Stimulated activated naive CD8-positive, alpha-beta T cell treated with anti-CD3 and anti-CD28 coated beads, Interleukin-15, Interleukin-2, amounts not matched to agents 100 U/mL and 50 U/mL, for 24 hours (primary cell): Measurements from ENCODE around the gene OSGEPL1.
"Not testable (repeated sequence)": the region's sequence is repeated elsewhere in the genome, so short reads cannot be mapped to it uniquely, and the experiment has no call there.

Source experiments
- ATAC-seq: fragments of 150-1000 bp; cut with Tn5 transposase; one replicate; pipeline ENCODE4 v1.10.0; 2021
- DNase-seq: peaks from one replicate; pipeline ENCODE4 v3.0.0; 2021

OSGEPL1 gene, protein sequence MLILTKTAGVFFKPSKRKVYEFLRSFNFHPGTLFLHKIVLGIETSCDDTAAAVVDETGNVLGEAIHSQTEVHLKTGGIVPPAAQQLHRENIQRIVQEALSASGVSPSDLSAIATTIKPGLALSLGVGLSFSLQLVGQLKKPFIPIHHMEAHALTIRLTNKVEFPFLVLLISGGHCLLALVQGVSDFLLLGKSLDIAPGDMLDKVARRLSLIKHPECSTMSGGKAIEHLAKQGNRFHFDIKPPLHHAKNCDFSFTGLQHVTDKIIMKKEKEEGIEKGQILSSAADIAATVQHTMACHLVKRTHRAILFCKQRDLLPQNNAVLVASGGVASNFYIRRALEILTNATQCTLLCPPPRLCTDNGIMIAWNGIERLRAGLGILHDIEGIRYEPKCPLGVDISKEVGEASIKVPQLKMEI

GRCh38 chr2:189762551-189763298 lies at the start of gene OSGEPL1:
TSS of gene OSGEPL1 (minus strand) at chr2:189762792. CDS start at chr2:189761640, 1,152 bp downstream.
- peak; percentile 99 for ATAC-seq
- DNase-seq: peak; percentile 91

- ATAC-seq (no peak), DNase-seq (no peak)
These were observed 40.8 kb upstream of the OSGEPL1 start for GRCh38 chr2:189803431-189803830.

DNA sequence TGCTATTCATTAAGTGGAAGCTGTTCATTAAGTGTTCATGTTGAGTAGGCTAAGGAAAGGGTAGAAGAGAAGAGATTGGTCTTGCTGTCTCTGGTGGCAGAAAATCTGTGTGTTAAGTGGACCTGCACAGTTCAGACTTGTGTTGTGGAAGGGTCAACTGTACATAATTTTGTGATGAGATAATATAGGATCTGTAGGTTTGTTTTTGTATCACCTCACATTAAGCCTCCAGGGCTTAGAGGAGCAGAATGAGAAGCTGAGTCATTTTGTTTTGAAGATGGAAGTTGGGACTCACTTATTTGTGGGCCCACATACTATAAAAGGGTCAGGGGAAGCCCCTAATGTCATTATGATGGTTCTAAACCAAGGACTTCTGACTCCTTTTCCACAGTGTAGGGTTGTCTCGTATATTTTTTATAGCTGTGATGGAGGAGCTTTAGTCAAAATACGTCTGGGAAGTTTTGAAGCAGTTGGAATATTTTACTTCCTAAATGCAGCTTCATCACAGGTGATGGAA lies 39.9 kb upstream of the OSGEPL1 start:
- ATAC-seq (peak; percentile 59), DNase-seq (no peak)

- no peak for ATAC-seq
- no peak for DNase-seq
These were observed 36.9 kb upstream of the OSGEPL1 start for GRCh38 chr2:189799531-189799930.

GRCh38 chr2:189799030-189799331 lies 36.4 kb upstream of the OSGEPL1 start:
- ATAC-seq (no peak), DNase-seq (no peak)

DNA sequence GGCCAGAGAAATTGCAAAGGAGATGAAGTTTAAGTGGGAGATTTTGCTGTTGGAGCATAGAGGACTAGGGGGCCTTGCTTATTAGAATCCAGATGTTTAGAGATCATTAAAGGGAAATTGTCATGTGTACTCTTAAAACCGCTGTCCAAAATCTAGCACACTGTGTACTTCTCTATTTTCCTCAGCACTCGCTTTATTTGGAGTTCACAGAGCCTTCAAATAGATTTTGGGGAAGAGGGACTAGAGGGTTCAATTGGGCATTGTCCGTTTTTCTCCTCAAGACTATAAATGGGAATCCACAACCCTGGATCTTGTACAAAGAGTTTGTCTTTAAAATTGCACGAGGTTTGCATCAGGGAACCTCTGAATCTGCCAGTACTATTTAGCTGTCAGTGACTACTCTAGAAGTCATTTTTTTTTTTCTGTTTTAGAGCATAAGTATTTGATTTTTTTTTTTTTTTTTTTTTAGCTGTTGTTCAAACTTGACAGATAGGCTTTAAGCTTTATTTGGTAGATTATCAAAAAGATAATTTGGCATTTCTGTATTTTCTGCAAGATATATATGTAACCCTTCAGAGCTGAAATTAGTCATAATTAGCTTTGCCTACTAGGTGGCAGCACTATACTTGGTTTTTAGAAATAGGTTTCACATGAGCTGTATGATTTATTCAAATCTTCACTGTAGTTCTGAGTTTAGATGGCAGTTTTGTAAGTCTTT lies 35.9 kb upstream of the OSGEPL1 start:
- DNase-seq (no peak), ATAC-seq (no peak)

- DNase-seq: no peak
These were observed 35.3 kb upstream of the OSGEPL1 start for GRCh38 chr2:189797902-189798301.

GRCh38 chr2:189794310-189794709 lies 31.7 kb upstream of the OSGEPL1 start:
- no peak for ATAC-seq
- no peak for DNase-seq

More at GRCh38 chr2:189797902-189798301, 35.3 kb upstream of the OSGEPL1 start:
- no peak for ATAC-seq

DNA sequence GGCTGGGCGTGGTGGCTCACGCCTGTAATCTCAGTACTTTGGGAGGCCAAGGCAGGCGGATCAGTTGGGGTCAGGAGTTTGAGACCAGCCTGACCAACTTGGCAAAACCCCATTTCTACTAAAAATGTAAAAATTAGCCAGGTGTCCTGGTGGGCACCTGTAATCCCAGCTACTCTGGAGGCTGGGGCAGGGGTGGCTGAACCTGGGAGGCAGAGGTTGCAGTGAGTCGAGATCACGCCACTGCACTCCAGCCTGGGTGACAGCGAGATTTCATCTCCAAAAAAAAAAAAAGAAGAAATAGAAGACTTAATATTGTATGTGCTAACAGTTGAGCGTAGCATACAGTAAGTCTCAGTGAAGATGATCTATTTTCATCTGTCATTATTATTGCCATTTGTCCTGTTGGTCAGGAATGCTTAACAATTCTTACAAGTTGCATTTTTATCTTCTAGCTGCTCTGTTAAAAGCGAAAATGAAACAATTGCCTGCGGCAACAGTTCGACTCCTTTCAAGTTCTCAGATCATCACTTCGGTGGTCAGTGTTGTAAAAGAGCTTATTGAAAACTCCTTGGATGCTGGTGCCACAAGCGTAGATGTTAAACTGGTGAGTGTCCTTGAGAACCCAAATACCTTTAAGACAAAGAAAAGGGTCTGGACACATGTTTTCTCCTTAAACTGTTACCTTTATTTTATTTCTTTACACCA lies 28.9 kb upstream of the OSGEPL1 start:
- no peak for DNase-seq
- no peak for ATAC-seq

GRCh38 chr2:189783927-189784867 lies 21.6 kb upstream of the OSGEPL1 start, which contains the start of the genes ORMDL1 and PMS1:
TSS of gene ORMDL1 (minus strand) at chr2:189784339. CDS start at chr2:189782595, 1,744 bp downstream.
TSS of gene PMS1 (plus strand) at chr2:189784450. CDS start at chr2:189791810, 7,360 bp downstream.
- DNase-seq (peak; percentile 94), ATAC-seq (peak; percentile 97)

GRCh38 chr2:189783451-189783926 lies 20.9 kb upstream of the OSGEPL1 start:
- ATAC-seq: no peak
- no peak for DNase-seq

DNA sequence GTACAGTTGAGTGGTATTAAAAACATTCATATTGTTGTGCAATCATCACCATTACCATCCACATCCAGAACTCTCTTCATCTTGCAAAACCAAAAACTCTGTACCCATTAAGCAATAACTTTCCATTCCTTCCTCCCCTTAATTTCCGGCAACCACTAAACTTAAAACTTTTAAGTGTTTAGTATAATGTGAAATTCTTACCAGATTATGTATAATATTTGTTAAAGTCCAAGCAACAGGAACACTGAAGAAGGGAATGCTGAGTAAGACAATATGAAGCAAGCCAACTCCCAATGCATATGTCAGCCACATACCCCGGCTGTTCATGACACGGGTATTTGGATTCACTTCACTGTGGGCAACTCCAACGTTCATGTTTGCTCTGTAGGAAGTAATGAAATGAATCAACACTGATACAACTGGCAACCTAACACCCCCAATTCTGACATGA lies 19.7 kb upstream of the OSGEPL1 start:
- DNase-seq (no peak), ATAC-seq (no peak)

DNA sequence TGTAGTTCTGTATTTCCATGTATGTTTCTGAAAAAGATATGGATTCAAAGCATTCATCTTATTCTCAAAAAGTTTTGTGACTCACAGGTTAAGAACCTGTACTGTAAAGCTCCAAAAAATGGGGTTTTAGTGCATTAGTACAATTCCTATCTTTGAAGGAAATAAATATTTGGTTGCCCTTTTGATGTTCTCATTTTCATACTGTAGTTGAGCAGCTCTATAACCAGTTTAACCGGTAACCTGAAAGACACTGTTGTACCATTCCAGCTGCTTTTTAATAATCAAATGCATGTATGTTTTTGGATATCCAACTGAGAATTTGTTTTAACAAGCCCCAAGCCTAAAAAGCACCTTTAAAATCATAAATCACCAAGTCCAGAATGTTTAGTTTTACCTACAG lies 9.6 kb upstream of the OSGEPL1 start:
- ATAC-seq: no peak
- DNase-seq: no peak

GRCh38 chr2:189770590-189771322 lies 8.2 kb upstream of the OSGEPL1 start:
- no peak for DNase-seq
- no peak for ATAC-seq

DNA sequence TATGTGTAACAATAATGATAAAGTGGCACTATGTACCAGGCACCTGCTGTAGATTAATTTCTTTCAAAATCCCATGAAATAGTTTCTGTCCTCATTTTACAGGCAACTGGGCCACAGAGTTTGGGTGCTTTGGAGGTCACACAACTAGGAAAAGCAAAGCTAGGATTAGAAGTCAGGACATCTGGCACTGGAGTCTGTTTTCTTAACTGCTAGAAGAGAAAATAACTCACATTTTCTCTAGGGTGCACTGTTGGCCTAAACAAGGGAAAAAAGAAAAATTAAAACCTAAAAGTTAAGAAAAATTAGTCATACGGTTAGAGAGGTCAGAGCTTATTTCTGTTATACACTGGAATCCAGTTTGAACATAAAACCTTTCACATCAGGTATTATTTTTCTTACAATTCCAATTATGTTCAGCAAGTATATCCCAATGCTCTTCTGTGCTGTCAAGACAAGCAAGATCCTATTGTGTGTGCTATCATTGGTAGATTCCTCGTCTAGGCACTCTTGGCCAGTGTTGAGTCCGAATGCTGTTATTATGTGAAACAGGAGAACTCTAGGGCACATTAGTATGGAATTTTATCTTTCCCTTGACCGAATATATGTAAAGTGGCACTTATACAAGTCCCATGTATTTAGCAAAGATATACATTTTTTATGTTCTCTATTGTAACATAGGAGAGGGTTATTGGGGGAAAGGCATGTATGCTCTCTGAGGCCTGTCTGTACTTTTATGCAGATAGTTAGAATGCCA lies 1.5 kb upstream of the OSGEPL1 start:
- DNase-seq: no peak

GRCh38 chr2:189762229-189762550 lies 402 bp downstream of the OSGEPL1 start:
- ATAC-seq: no peak
- DNase-seq: no peak

More for the DNA sequence above, 1.5 kb upstream of the OSGEPL1 start:
- ATAC-seq: no peak

- not testable (repeated sequence) for DNase-seq, ATAC-seq
These were observed 2.4 kb downstream of the OSGEPL1 start for GRCh38 chr2:189760154-189760553.

GRCh38 chr2:189756311-189756952 lies 6.2 kb downstream of the OSGEPL1 start:
- ATAC-seq (no peak), DNase-seq (no peak)
